ENCODE measurements around the gene VCPKMT.

VCPKMT gene

GRCh38 chr14:50063876-50064420 is 52.4 kb downstream of the VCPKMT start:
- DNase-seq = no peak

- peak; percentile 84 for DNase-seq
Measured at GRCh38 chr14:50062438-50063085, 53.8 kb downstream of the VCPKMT start.

- DNase-seq = peak; percentile 44
Measured at GRCh38 chr14:50061664-50062437, 54.5 kb downstream of the VCPKMT start.

- DNase-seq = peak; percentile 96
Measured at GRCh38 chr14:50060871-50061663, 55.3 kb downstream of the VCPKMT start.

- DNase-seq = no peak
Measured at GRCh38 chr14:50059763-50060616, 56.4 kb downstream of the VCPKMT start.

Measured in fibroblast of upper back skin (primary cell).